IPS DF 4.7 (cell line): ENCODE measurements around the gene GAL3ST2.
"Not testable (repeated sequence)": the region's sequence is repeated elsewhere in the genome, so short reads cannot be mapped to it uniquely, and the experiment has no call there.

Source experiments
- DNase-seq: peaks from one replicate; pipeline ENCODE4 v3.0.0-alpha.2; 2013; ENCODE audit warnings: low spot score; ENCODE audit errors: extremely low read depth

The GAL3ST2 gene

GRCh38 chr2:241746084-241746483 is 30.5 kb upstream of the GAL3ST2 start:
- DNase-seq, result no peak

- DNase-seq, result no peak
Measured at GRCh38 chr2:241748468-241749256, 28.0 kb upstream of the GAL3ST2 start.

GRCh38 chr2:241750076-241750840 is 26.4 kb upstream of the GAL3ST2 start:
- no peak for DNase-seq

- no peak for DNase-seq
Measured at GRCh38 chr2:241751152-241751551, 25.5 kb upstream of the GAL3ST2 start.

- DNase-seq, result no peak
Measured at GRCh38 chr2:241751776-241752175, 24.8 kb upstream of the GAL3ST2 start.

GRCh38 chr2:241752253-241752652 is 24.4 kb upstream of the GAL3ST2 start:
- no peak for DNase-seq

GRCh38 chr2:241752689-241753276 is 23.8 kb upstream of the GAL3ST2 start:
- no peak for DNase-seq

GRCh38 chr2:241753493-241753892 is 23.1 kb upstream of the GAL3ST2 start:
- DNase-seq, result no peak

GRCh38 chr2:241754042-241754441 is 22.6 kb upstream of the GAL3ST2 start:
- DNase-seq, result no peak

- no peak for DNase-seq
Measured at GRCh38 chr2:241755166-241755565, 21.5 kb upstream of the GAL3ST2 start.

- no peak for DNase-seq
Measured at GRCh38 chr2:241755777-241756176, 20.8 kb upstream of the GAL3ST2 start.

- no peak for DNase-seq
Measured at GRCh38 chr2:241759067-241759807, 17.4 kb upstream of the GAL3ST2 start.

GRCh38 chr2:241759893-241760292 is 16.7 kb upstream of the GAL3ST2 start:
- not testable (repeated sequence) for DNase-seq

GRCh38 chr2:241760301-241760771 is 16.3 kb upstream of the GAL3ST2 start:
- no peak for DNase-seq

GRCh38 chr2:241762321-241762932 is 14.2 kb upstream of the GAL3ST2 start:
- DNase-seq, result no peak

- DNase-seq, result no peak
Measured at GRCh38 chr2:241762933-241763369, 13.7 kb upstream of the GAL3ST2 start.

- no peak for DNase-seq
Measured at GRCh38 chr2:241763551-241764274, 12.9 kb upstream of the GAL3ST2 start.

- no peak for DNase-seq
Measured at GRCh38 chr2:241764275-241765241, 12.1 kb upstream of the GAL3ST2 start.
